Measurements from ENCODE around the gene FKBP7.

DNA sequence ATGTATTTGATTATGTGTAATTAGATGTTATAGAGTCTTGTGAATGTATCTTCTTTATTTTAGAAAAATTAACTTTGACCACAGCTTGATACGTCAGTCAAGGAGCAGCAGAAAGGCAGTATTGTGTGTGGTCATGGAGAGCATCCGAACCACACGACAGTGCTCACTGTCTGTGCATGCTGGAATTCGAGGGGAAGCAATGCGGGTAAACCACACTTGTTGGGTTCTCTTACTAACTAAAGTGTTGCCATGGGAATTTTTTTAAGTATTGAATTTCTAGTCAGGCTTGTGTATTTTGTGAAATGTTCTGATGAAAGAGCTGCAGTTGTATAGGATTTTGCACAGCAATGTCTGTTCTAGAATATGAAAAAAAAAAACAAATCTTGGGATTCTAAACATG is 22.5 kb downstream of the FKBP7 start:
- TF ChIP-seq, protein P1, sequence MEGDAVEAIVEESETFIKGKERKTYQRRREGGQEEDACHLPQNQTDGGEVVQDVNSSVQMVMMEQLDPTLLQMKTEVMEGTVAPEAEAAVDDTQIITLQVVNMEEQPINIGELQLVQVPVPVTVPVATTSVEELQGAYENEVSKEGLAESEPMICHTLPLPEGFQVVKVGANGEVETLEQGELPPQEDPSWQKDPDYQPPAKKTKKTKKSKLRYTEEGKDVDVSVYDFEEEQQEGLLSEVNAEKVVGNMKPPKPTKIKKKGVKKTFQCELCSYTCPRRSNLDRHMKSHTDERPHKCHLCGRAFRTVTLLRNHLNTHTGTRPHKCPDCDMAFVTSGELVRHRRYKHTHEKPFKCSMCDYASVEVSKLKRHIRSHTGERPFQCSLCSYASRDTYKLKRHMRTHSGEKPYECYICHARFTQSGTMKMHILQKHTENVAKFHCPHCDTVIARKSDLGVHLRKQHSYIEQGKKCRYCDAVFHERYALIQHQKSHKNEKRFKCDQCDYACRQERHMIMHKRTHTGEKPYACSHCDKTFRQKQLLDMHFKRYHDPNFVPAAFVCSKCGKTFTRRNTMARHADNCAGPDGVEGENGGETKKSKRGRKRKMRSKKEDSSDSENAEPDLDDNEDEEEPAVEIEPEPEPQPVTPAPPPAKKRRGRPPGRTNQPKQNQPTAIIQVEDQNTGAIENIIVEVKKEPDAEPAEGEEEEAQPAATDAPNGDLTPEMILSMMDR (IDR thresholded peaks at IDR 0.05; ENCODE audit: borderline replicate concordance, extremely low read depth, low read length, poor library complexity, severe bottlenecking) = no peak
- TF ChIP-seq EZH2 (IDR thresholded peaks at IDR 0.05; ENCODE audit: borderline replicate concordance, low read depth, low read length, severe bottlenecking) = no peak

Measured in DND-41 (cell line).